A673 (cell line): Measurements from ENCODE around the gene AOPEP. TPM values are rescaled to one million over a fixed set of nuclear protein-coding genes. Genes with fewer than 3 reads are reported as not detected.

Experiments
- BruUV-seq: library from RNA; stranded (reverse); fragments of 400-500 nt; replicated peaks from 2 replicates; lab custom pipeline; 2021; lab: Mats Ljungman, UMichigan
- CTCF ChIA-PET: fragments of 300-600 bp; sonication (Branson Sonifier 250); formaldehyde crosslinking; loops from one replicate; lab custom pipeline; 2022; ENCODE audit warnings: antibody characterized with exemption; lab: Charles Lee
- POLR2A ChIA-PET: fragments of 300-600 bp; sonication (Branson Sonifier 250); formaldehyde crosslinking; loops from one replicate; lab custom pipeline; 2022; ENCODE audit warnings: antibody characterized with exemption; ENCODE audit not compliant: low non-redundant PET; lab: Charles Lee
- DNase-seq: peaks from one replicate; pipeline ENCODE4 v3.0.0-alpha.2; 2015; ENCODE audit warnings: low spot score
- H3K27ac ChIP-seq: fragments of 200-600 bp; sonication (generic); 2 replicates; pipeline ENCODE4 v1.5.1; 2016; ENCODE audit warnings: mixed run types, low read depth, mild to moderate bottlenecking, mixed read lengths, antibody characterized with exemption, low read length; ENCODE audit not compliant: poor library complexity, severe bottlenecking
- H3K27me3 ChIP-seq: fragments of 200-600 bp; sonication (generic); replicated peaks from 2 replicates; pipeline ENCODE4 v1.6.1; 2017; ENCODE audit warnings: mixed run types, low read depth, mild to moderate bottlenecking, mixed read lengths, antibody characterized with exemption, low read length; ENCODE audit not compliant: insufficient read depth, poor library complexity
- H3K36me3 ChIP-seq: fragments of 200-600 bp; sonication (generic); 2 replicates; pipeline ENCODE4 v1.6.1; 2016; ENCODE audit warnings: mixed run types, mild to moderate bottlenecking, mixed read lengths, antibody characterized with exemption, low read length; ENCODE audit not compliant: insufficient read depth, poor library complexity, severe bottlenecking
- H3K4me1 ChIP-seq: fragments of 200-600 bp; sonication (generic); 2 replicates; pipeline ENCODE4 v1.6.1; 2017; ENCODE audit warnings: mixed run types, mild to moderate bottlenecking, mixed read lengths, antibody characterized with exemption, low read length; ENCODE audit not compliant: insufficient read depth, poor library complexity, severe bottlenecking
- H3K4me3 ChIP-seq: fragments of 200-600 bp; sonication (generic); 2 replicates; pipeline ENCODE4 v1.5.1; 2016; ENCODE audit warnings: low read depth, mixed run types, mild to moderate bottlenecking, mixed read lengths, low read length; ENCODE audit not compliant: poor library complexity, severe bottlenecking
- H3K9me3 ChIP-seq: fragments of 200-600 bp; sonication (generic); 2 replicates; pipeline ENCODE4 v1.6.1; 2016; ENCODE audit warnings: mixed run types, low read depth, mild to moderate bottlenecking, mixed read lengths, antibody characterized with exemption, low read length; ENCODE audit not compliant: poor library complexity, severe bottlenecking
- CTCF ChIP-seq: fragments of 300-800, 200-600 bp; sonication (generic); conservative IDR thresholded peaks from 2 replicates; pipeline ENCODE4 v1.5.1; 2017; ENCODE audit warnings: low read depth, mild to moderate bottlenecking, antibody characterized with exemption, low read length, moderate library complexity, mixed read lengths
- EZH2 ChIP-seq: fragments of 200-600 bp; sonication (generic); IDR thresholded peaks from 2 replicates; pipeline ENCODE4 v1.6.1; 2017; ENCODE audit warnings: borderline replicate concordance, low read depth, mild to moderate bottlenecking, mixed read lengths, antibody characterized with exemption, low read length; ENCODE audit not compliant: poor library complexity, severe bottlenecking
- intact Hi-C: fragments of 100-400 bp; cut with micrococcal nuclease; formaldehyde crosslinking; loops from one replicate; pipeline ENCODE4 v1.10.0; 2022; ENCODE audit not compliant: unreplicated experiment
- total RNA-seq: library from RNA; stranded (reverse); gene quantifications from 2 replicates; pipeline ENCODE4 v1.2.3, GENCODE V29; 2021

AOPEP gene
- total RNA-seq, 1 experiment from 2014 or later, result 17.5 TPM

DNA sequence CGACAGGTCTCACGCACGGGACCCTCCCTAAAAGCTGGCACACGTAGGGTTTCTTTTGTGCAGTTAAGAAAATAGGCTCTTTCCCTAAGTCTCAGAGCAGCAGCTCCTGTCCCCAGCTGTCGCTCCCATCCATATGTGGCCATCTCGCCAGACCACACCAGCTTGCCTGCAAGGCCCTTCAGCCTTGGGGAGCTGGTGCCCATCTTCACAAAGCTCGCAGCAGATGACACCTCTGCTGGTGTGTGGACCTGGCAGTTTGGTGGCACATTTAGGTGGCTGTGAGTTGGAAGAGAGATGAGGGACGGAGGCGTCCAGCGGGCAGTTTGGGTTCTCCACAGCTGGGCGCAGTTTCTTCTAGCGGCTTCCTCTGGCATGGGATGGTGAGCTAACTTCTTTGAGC, 352.0 kb downstream of the AOPEP start:
- BruUV-seq, result no TSS peak
- Histone ChIP-seq H3K4me3 (no peak overlapping the region), H3K27me3 (no peaks in the 10 kb centered on the region), H3K4me1 (no peaks in the 10 kb centered on the region), H3K9me3 (no peaks in the 10 kb centered on the region), H3K36me3 (no peaks in the 10 kb centered on the region), H3K27ac (no peak overlapping the region)
- POLR2A ChIA-PET, result interaction anchor here (0.6 kb wide), 1 partner anchor 1154 kb away, joined by 4 read pairs; no protein-coding TSS in a partner anchor
- CTCF ChIA-PET, result no interaction called here
- no peak for DNase-seq
- intact Hi-C loops, result no loop called here
- TF ChIP-seq CTCF, result no peak
- TF ChIP-seq EZH2, result no peak

- intact Hi-C loops, result no loop called here
- Histone ChIP-seq H3K9me3 (no peaks in the 10 kb centered on the region), H3K4me1 (no peaks in the 10 kb centered on the region), H3K27me3 (no peaks in the 10 kb centered on the region), H3K4me3 (no peak overlapping the region), H3K36me3 (no peaks in the 10 kb centered on the region), H3K27ac (no peak overlapping the region)
- BruUV-seq, result no TSS peak
- no peak for DNase-seq
- POLR2A ChIA-PET, result interaction anchor here (0.6 kb wide), 1 partner anchor 1154 kb away, joined by 4 read pairs; no protein-coding TSS in a partner anchor
- CTCF ChIA-PET, result no interaction called here
- TF ChIP-seq EZH2 (no peak), CTCF (no peak)
Observed at GRCh38 chr9:95078939-95079338, 352.4 kb downstream of the AOPEP start.

GRCh38 chr9:95079461-95079860, 353.0 kb downstream of the AOPEP start:
- POLR2A ChIA-PET, result no interaction called here
- no peaks in the 10 kb centered on the region for H3K4me1 ChIP-seq
- H3K4me3 ChIP-seq, result no peak overlapping the region
- no peaks in the 10 kb centered on the region for H3K9me3 ChIP-seq
- TF ChIP-seq CTCF, result no peak
- TF ChIP-seq EZH2, result no peak
- no peak for DNase-seq
- no TSS peak for BruUV-seq
- H3K27me3 ChIP-seq, result no peaks in the 10 kb centered on the region
- H3K36me3 ChIP-seq, result no peaks in the 10 kb centered on the region
- intact Hi-C loops, result no loop called here
- no peak overlapping the region for H3K27ac ChIP-seq
- CTCF ChIA-PET, result no interaction called here
